AG04449 (cell line): ENCODE measurements around the gene SHFL.

Experiments
- CTCF ChIA-PET: fragments of 350-600 bp; formaldehyde crosslinking; extraction: SDS; loops from one replicate; lab custom pipeline; 2021; ENCODE audit warnings: antibody characterized with exemption; lab: Yijun Ruan, JAX
- POLR2A ChIA-PET: fragments of 400-600, 350-600 bp; formaldehyde crosslinking; extraction: SDS; loops from one replicate; lab custom pipeline; 2020; ENCODE audit warnings: antibody characterized with exemption, inconsistent platforms; lab: Yijun Ruan, JAX
- DNase-seq: peaks from one replicate; pipeline ENCODE4 v3.0.0-alpha.2; 2010; ENCODE audit warnings: low read depth, low spot score
- H3K4me3 ChIP-seq: 2 replicates; pipeline ENCODE4 v1.5.1; 2011; ENCODE audit warnings: low read depth, mild to moderate bottlenecking, control low read depth, low read length
- TF ChIP-seq, protein P1 (sequence below): IDR thresholded peaks from one replicate; pipeline ENCODE4 v1.5.1; 2011; ENCODE audit warnings: mild to moderate bottlenecking, moderate library complexity, low read length, control low read depth, inconsistent platforms; ENCODE audit not compliant: insufficient read depth; ENCODE audit errors: missing control alignments

SHFL gene

DNA sequence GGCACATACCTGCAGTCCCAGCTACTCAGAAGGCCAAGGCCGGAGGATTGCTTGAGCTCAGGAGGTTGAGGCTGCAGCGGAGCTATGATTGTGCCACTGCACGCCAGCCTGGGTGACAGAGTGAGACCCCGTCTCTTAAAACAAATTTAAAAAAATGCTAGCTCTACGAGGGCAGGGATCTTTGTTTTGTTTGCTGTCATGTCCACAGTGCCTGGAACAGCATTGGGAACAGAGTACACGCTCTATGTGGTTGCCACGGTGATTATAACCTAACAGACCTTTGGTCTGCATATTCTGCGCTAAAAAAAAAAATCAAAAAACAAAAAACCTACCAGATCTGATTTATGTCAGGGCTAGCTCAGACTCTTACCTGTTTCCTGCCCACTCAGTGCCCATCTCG is 2.2 kb upstream of the SHFL start:
- TF ChIP-seq, protein P1, sequence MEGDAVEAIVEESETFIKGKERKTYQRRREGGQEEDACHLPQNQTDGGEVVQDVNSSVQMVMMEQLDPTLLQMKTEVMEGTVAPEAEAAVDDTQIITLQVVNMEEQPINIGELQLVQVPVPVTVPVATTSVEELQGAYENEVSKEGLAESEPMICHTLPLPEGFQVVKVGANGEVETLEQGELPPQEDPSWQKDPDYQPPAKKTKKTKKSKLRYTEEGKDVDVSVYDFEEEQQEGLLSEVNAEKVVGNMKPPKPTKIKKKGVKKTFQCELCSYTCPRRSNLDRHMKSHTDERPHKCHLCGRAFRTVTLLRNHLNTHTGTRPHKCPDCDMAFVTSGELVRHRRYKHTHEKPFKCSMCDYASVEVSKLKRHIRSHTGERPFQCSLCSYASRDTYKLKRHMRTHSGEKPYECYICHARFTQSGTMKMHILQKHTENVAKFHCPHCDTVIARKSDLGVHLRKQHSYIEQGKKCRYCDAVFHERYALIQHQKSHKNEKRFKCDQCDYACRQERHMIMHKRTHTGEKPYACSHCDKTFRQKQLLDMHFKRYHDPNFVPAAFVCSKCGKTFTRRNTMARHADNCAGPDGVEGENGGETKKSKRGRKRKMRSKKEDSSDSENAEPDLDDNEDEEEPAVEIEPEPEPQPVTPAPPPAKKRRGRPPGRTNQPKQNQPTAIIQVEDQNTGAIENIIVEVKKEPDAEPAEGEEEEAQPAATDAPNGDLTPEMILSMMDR = no peak
- H3K4me3 ChIP-seq = no peak overlapping the region
- no peak for DNase-seq
- POLR2A ChIA-PET = no interaction called here
- CTCF ChIA-PET = interaction anchor here (0.8 to 1.3 kb wide), 5 partner anchors 13 to 303 kb away, joined by 3 to 4 read pairs (median 4); no protein-coding TSS in a partner anchor

DNA sequence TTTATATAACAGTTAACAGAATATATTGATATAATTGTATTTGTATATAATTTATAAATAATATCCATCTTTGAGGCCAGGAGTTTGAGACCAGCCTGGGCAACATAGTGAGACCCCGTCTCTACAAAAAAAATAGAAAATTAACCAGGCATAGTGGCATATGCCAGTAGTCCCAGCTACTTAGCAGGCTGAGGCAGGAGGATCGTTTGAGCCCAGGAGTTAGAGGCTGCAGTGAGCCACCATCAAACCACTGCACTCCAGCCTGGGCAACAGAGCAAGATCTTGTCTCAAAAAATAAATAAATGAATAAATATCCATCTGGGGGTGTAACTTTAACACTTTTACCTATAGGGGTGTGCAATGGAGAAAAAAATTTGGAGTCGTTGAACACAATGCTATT is 1.3 kb upstream of the SHFL start:
- POLR2A ChIA-PET = no interaction called here
- DNase-seq = no peak

DNA sequence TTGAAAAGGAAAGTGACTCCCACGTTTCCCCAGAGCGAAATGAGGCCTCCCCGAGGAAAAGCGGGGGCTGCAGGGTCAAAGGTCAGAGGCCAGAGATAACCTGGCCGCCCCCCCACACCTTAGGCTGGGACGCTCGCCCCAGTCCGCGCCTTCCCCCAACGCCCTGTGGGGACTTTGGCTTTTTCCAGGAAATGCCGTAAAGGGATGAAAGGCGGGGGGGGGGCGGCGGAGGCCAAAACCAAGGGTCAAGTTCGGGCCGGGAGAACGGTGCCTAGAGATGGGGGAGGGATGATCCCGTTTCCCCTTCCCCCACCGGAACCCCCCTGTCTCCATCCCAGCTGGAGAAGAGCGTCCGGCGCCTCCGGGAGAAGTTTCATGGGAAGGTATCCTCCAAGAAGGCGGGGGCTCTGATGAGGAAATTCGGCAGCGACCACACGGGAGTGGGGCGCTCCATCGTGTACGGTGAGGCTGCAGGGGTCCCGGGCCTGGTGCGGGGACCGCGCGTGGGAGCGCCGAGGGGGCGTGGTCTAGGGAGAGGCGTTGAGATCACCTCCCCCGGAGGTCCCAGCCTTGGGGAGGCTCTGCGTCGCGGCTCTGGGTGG is 575 bp downstream of the SHFL start:
- peak overlapping the region; percentile 89 for H3K4me3 ChIP-seq
- ChIA-PET CTCF (no interaction called here), POLR2A (no interaction called here)
- TF ChIP-seq, protein P1 = no peak
- no peak for DNase-seq

More for the DNA sequence above, 1.3 kb upstream of the SHFL start:
- TF ChIP-seq, protein P1 = no peak
- CTCF ChIA-PET = interaction anchor here (0.8 to 1.2 kb wide), 2 partner anchors 57 to 165 kb away, joined by 4 read pairs; no protein-coding TSS in a partner anchor
- no peak overlapping the region for H3K4me3 ChIP-seq

DNA sequence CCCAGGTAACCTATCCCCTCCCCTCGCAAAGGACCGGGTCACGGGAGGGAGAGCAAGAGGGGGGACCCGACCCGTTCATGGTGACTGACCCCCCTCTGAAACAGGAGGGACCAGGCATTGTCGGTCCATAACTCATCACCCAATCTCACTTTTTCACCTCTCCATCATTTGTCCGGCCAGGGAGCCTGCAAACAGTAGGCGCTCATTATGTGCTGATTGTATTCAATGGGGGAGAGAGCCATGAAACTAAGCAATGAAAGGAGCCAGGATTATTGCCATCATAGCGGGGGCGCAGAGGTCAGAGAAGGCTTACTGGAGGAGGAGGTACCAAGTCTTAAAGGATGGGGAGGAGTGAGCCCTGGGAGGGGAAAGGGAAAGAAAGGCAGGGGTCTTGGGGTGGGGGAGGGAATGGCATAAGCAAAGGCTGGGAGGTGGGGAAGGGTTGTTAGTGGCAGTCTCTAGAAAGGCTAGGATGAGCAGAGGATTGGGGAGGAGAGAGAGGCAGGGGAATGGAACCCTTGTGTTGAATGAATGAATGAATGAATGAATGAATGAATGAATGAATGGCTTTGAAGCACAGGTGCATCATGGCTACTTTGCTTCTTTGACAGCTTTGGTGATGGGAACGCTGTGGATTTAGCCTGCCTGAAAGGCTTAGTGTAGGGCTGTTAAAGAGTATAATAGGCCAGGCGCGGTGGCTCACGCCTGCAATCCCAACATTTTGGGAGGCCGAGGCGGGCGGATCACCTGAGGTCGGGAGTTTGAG is 1.4 kb downstream of the SHFL start:
- POLR2A ChIA-PET = no interaction called here
- CTCF ChIA-PET = no interaction called here
- DNase-seq = no peak
- peak overlapping the region; percentile 89 for H3K4me3 ChIP-seq
- TF ChIP-seq, protein P1 = no peak

DNA sequence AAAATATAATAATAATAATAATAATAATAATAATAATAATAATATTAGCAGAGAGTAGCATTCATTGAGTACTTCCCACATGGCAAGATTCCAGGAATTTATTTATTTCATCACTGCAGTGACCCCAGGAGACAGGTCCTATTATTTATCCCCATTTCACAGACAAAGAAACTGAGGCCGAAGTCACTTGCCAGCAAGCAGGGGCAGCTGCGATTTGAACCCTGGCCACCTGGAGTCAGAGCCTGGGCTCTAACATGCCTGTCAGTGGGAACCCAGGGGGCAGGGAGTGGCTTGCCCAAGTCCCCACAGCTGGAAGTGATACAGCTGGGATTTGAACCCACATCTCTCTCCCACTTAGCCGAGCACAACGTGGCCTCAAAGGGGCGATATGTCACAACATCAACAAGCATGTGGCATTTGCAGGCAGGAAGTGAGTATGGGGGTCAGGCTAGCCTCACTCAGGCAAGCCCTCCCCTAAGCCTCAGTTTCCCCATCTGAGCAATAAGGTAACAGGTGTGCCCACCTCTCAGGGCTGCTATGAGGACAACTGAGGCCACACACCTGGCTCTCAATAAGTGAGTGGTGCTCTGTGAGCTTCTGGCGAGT is 2.9 kb downstream of the SHFL start:
- no peak for DNase-seq
- ChIA-PET POLR2A (no interaction called here), CTCF (interaction anchor here (1.4 kb wide), 1 partner anchor 30 kb away, joined by 3 read pairs; no protein-coding TSS in a partner anchor)
- TF ChIP-seq, protein P1 = no peak
- no peak overlapping the region for H3K4me3 ChIP-seq

DNA sequence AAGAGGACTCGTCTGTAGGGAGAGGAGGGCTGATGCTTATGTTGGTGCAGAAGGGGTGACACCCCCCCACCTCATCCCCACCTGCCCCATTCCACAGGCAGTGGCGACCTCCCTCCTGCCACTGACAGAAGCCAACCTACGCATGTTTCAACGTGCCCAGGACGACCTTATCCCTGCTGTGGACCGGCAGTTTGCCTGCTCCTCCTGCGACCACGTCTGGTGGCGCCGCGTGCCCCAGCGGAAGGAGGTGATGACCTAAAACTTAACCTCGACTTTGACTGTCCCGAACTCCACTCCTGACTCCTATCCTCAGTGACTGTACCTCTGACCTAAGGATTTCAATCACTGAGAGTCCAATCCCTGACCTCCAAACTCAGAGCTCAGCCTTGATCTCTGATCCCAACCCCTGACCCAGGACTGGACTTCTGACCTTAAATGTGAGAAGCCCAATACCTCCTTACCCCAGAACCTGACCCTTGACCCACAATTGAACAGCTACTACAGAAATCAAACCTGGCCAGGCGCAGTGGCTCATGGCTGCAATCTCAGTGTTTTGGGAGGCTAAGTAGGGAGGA is 3.8 kb downstream of the SHFL start:
- ChIA-PET CTCF (interaction anchor here (1.2 kb wide), 1 partner anchor 159 kb away, joined by 3 read pairs; no protein-coding TSS in a partner anchor), POLR2A (no interaction called here)
- DNase-seq = no peak

More for the DNA sequence above, 3.8 kb downstream of the SHFL start:
- H3K4me3 ChIP-seq = no peak overlapping the region
- TF ChIP-seq, protein P1 = no peak
